Activated effector memory CD4-positive, alpha-beta T cell treated with anti-CD3 and anti-CD28 coated beads, Interleukin-2, amount 50 U/mL, for 16 hours (primary cell): ENCODE results near the gene EIF2S2.

ENCODE experiments used
- DNase-seq: peaks from one replicate; pipeline ENCODE4 v3.0.0-alpha.2; 2020

EIF2S2 gene

GRCh38 chr20:34115232-34115631 lies 3.2 kb upstream of the EIF2S2 start:
- DNase-seq: no peak

GRCh38 chr20:34114809-34115208 lies 2.8 kb upstream of the EIF2S2 start:
- no peak for DNase-seq

- DNase-seq: peak; percentile 72
Observed at GRCh38 chr20:34112600-34113101, 608 bp upstream of the EIF2S2 start.

GRCh38 chr20:34110745-34111641 lies 1.1 kb downstream of the EIF2S2 start:
- peak; percentile 67 for DNase-seq

- DNase-seq: no peak
Observed at GRCh38 chr20:34110025-34110744, 1.9 kb downstream of the EIF2S2 start.

GRCh38 chr20:34109442-34109841 lies 2.6 kb downstream of the EIF2S2 start:
- DNase-seq: no peak

GRCh38 chr20:34108616-34109174 lies 3.3 kb downstream of the EIF2S2 start:
- DNase-seq: no peak

- no peak for DNase-seq
Observed at GRCh38 chr20:34105978-34106675, 5.9 kb downstream of the EIF2S2 start.

GRCh38 chr20:34104059-34104458 lies 8.0 kb downstream of the EIF2S2 start:
- DNase-seq: no peak

- DNase-seq: no peak
Observed at GRCh38 chr20:34102342-34102741, 9.7 kb downstream of the EIF2S2 start.

GRCh38 chr20:34100576-34100975 lies 11.5 kb downstream of the EIF2S2 start:
- no peak for DNase-seq

GRCh38 chr20:34099675-34100074 lies 12.4 kb downstream of the EIF2S2 start:
- no peak for DNase-seq

GRCh38 chr20:34098570-34098969 lies 13.5 kb downstream of the EIF2S2 start:
- no peak for DNase-seq

GRCh38 chr20:34096699-34097444 lies 15.2 kb downstream of the EIF2S2 start:
- no peak for DNase-seq

- no peak for DNase-seq
Observed at GRCh38 chr20:34095825-34096224, 16.2 kb downstream of the EIF2S2 start.

- DNase-seq: no peak
Observed at GRCh38 chr20:34093895-34094294, 18.1 kb downstream of the EIF2S2 start.

GRCh38 chr20:34091637-34092200 lies 20.3 kb downstream of the EIF2S2 start:
- DNase-seq: no peak

GRCh38 chr20:34090645-34091044 lies 21.4 kb downstream of the EIF2S2 start:
- DNase-seq: no peak

- no peak for DNase-seq
Observed at GRCh38 chr20:34089655-34090345, 22.2 kb downstream of the EIF2S2 start.

GRCh38 chr20:34089175-34089479 lies 22.9 kb downstream of the EIF2S2 start:
- DNase-seq: no peak
